Psoas muscle (tissue), 8 donors: Measurements from ENCODE around the gene HLF. TPM values are rescaled to one million over a fixed set of nuclear protein-coding genes. Genes with fewer than 3 reads are reported as not detected.
A peak's percentile ranks its signal among the peaks of the same experiment; 100 is the strongest.

Experiments
- ATAC-seq, 4 donors: fragments of 200-7000 bp; cut with Tn5 transposase; one replicate each; pipeline ENCODE4 v1.9.1; 2020; ENCODE audit warnings: moderate library complexity in 3 of 4, mild to moderate bottlenecking in 2 of 4
- DNase-seq, 2 donors: peaks; one replicate each; pipeline ENCODE4 v3.0.0-alpha.2; 2020
- H3K27ac ChIP-seq: fragments of 200-600 bp; one replicate; pipeline ENCODE4 v1.8.0; 2022
- H3K27me3 ChIP-seq, 3 donors: fragments of 200-600 bp in 1 of 3; one replicate each; pipeline versions ENCODE4 v1.6.1 to v1.8.0; 2013 to 2022; ENCODE audit warnings: low read length in 2 of 3, mild to moderate bottlenecking in 2 of 3, moderate library complexity in 1 of 3; ENCODE audit not compliant: insufficient read depth in 3 of 3
- H3K36me3 ChIP-seq, 2 donors: fragments of 200-600 bp in 1 of 2; one replicate each; pipeline versions ENCODE4 v1.6.1 to v1.8.0; 2013 to 2022; ENCODE audit warnings: low read depth in 1 of 2, mild to moderate bottlenecking in 1 of 2, moderate library complexity in 1 of 2; ENCODE audit not compliant: insufficient read depth in 1 of 2
- H3K4me1 ChIP-seq: fragments of 200-600 bp; one replicate; pipeline ENCODE4 v1.8.0; 2022
- H3K4me3 ChIP-seq: fragments of 200-600 bp; one replicate; pipeline ENCODE4 v1.8.0; 2022; ENCODE audit warnings: mild to moderate bottlenecking
- H3K9me3 ChIP-seq: fragments of 200-600 bp; one replicate; pipeline ENCODE4 v1.8.0; 2022
- CTCF ChIP-seq: fragments of 200-600 bp; IDR thresholded peaks from one replicate; pipeline ENCODE4 v1.8.0; 2022; ENCODE audit warnings: antibody characterized with exemption
- WGBS, 3 donors: extraction: QIAGEN DNeasy Blood & Tissue Kit; methylation state at CpG; one replicate each; pipeline versions ENCODE4 v1.1.6 to v1.1.7; 2013; 5-methylcytosine and 5-hydroxymethylcytosine counted together
- intact Hi-C, 2 donors: fragments of 100-400 bp; cut with DNase I; formaldehyde crosslinking; loops; one replicate each; pipeline versions ENCODE4 v1.11.0 to v1.14.2; 2022
- polyA plus RNA-seq, 3 donors: library from polyadenylated mRNA; stranded (reverse); fragments of 200-250 nt; gene quantifications; one replicate each; pipeline ENCODE4 v1.2.3, GENCODE V29; 2013
- total RNA-seq, 4 donors: library from RNA; stranded (reverse); fragmentation: NEBNext Ultra II Directional in 2 of 4; extraction: Animal tissue kit (Norgen Biotek cat#: 25700) in 2 of 4; gene quantifications; one replicate each; pipeline versions ENCODE4 v1.2.1 to v1.2.4, GENCODE V29; 2021 to 2023
- donor health status: healthy with polysubstance abuse.
- donor health status: DM: no; HTN: no; CAD: no; lungs with moderate emphysema.
- donor health status: Bipolar disorder and iron deficiency.
- donor health status: healthy.
- donor health status: DM: yes; HTN: yes; CAD: no.
- donor health status: DM: no; HTN: no; CAD: no.
- donor health status: DM: no; HTN: no; CAD: no.
- donor health status: DM: yes; HTN: yes; CAD: no.

HLF gene
- total and polyA plus RNA-seq, 7 donors: 0.59 to 5.0 (median 3.7) TPM

DNA sequence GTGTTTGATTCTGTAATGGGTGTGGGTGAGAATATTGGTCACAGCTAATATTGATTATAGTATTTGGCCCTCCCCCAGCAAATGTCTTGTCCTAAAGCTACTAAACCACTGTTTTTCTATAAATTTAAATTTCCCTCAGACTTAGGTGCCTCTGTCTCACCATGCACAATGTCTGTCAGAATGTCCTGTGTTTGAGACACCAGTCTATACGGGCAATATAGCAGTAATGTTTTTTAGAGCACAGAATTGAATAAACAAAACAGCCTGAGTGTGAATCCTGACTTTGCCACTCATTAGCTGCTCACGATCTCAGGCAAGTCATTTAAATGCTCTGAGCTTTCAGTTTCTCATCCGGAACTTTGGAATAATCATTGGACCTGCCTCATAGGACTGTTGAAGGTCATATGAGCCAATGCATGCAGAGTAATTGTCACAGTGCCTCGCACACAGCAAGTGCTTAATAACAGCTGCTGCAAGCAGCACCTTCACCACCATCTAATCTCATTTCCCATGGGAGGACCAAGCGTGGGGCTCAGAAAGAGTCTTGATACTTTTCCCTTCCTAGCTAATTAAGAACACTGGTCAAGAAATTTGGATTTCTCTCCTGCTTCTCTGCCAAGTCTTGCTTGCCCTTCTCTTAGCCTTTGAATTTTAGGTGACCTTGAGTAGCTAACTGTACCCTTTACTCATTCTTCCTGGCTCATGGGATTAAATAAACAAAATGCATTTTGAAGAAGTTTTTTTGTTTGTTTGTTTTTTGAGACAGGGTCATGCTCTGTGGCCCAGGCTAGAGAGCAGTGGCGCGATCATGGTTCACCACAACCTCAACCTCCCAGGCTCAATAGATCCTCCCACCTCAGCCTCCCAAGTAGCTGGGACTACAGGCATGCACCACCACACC lies 9.8 kb downstream of the HLF start:
- Histone ChIP-seq H3K9me3 (no peaks in the 10 kb centered on the region), H3K4me3 (no peak overlapping the region), H3K36me3 (no peaks in the 10 kb centered on the region), H3K27ac (peak overlapping the region; percentile 75), H3K27me3 (no peaks in the 10 kb centered on the region), H3K4me1 (peaks cover 19% of the 10 kb centered on the region)
- WGBS, 3 donors: 55 to 66% (median 55%) methylated on average over 7 of the region's 7 CpGs
- DNase-seq (no peak), ATAC-seq (peak in 3 of 4 donors; percentile 22 to 45 (median 33))
- intact Hi-C loops: no loop called here
- TF ChIP-seq CTCF: no peak

DNA sequence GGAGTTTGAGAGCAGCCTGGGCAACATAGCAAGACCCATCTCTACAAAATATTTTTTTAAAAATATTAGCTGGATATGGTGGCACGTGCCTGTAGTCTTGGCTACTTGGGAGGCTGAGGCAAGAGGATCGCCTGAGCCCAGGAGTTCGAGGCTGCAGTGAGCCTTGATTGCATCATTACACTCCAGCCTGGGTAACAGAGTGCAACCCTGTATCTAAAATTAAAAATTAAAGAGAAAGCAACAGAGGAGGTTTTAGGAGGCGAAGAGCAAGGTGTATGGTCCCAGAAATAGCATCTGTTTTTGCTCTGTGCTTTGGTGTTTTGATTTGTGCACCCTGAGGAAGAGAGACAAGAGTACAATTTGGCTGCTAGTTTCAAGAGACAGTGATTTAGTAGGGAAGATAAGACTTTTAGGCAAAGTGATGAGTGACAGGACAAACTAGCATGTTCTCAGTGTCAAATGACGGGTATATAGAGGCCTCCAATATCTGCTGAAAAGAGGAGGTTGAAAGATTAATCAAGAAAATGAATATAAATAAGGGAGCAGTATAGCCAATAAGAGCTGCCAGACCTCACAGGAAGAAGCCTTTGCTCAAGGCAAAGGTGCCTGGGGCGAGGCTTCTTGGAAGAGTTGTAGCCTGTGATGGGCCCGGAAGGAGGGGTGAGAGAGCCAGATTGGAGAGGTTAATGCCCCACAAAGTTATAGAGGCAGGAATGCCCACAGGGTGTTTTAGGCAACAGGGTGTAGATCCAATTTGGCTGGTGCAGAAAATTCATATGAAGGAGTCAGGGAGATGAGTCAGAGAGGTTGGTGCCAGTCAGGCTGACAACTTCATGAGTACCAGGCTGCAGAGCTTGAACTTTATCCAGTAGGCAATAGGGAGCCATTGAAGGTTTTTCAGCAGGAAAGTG lies 11.4 kb downstream of the HLF start:
- H3K4me1 ChIP-seq: peaks cover 19% of the 10 kb centered on the region
- ATAC-seq: peak; percentile 63 to 82 (median 72)
- no peaks in the 10 kb centered on the region for H3K9me3 ChIP-seq
- no peak for TF ChIP-seq CTCF
- no peak for DNase-seq
- peak overlapping the region; percentile 38 for H3K27ac ChIP-seq
- 69 to 85% (median 76%) methylated on average over 7 of the region's 7 CpGs for WGBS, 3 donors
- H3K27me3 ChIP-seq: no peaks in the 10 kb centered on the region
- intact Hi-C loops: no loop called here
- no peak overlapping the region for H3K4me3 ChIP-seq
- H3K36me3 ChIP-seq: no peaks in the 10 kb centered on the region

GRCh38 chr17:55278173-55278961 lies 13.6 kb downstream of the HLF start:
- peaks cover 15% of the 10 kb centered on the region for H3K4me1 ChIP-seq
- H3K4me3 ChIP-seq: no peak overlapping the region
- H3K27me3 ChIP-seq: no peaks in the 10 kb centered on the region
- no peak for ATAC-seq
- H3K27ac ChIP-seq: no peak overlapping the region
- H3K36me3 ChIP-seq: no peaks in the 10 kb centered on the region
- intact Hi-C loops: no loop called here
- 88 to 92% (median 89%) methylated on average over 2 of the region's 2 CpGs for WGBS, 3 donors
- no peak for DNase-seq
- TF ChIP-seq CTCF: no peak
- H3K9me3 ChIP-seq: no peaks in the 10 kb centered on the region

GRCh38 chr17:55279203-55279602 lies 14.4 kb downstream of the HLF start:
- intact Hi-C loops: no loop called here
- 90 to 98% (median 97%) methylated on average over 1 of the region's 1 CpG for WGBS, 3 donors
- Histone ChIP-seq H3K27ac (no peak overlapping the region), H3K9me3 (no peaks in the 10 kb centered on the region), H3K4me1 (peaks cover 20% of the 10 kb centered on the region), H3K4me3 (no peak overlapping the region), H3K36me3 (no peaks in the 10 kb centered on the region), H3K27me3 (no peaks in the 10 kb centered on the region)
- no peak for DNase-seq
- ATAC-seq: no peak
- TF ChIP-seq CTCF: no peak
